Activated T-cell treated with anti-CD3 and anti-CD28 coated beads, Interleukin-2, amount 50 U/mL, for 72 hours (primary cell): ENCODE data around the gene MYD88. TPM values are rescaled to one million over a fixed set of nuclear protein-coding genes. Genes with fewer than 3 reads are reported as not detected.
"Not testable (repeated sequence)": the region's sequence is repeated elsewhere in the genome, so short reads cannot be mapped to it uniquely, and the experiment has no call there.

Experiments
- ATAC-seq, 2 donors: fragments of 150-1000 bp; cut with Tn5 transposase; replicated peaks in 1 of 2; 2 replicates each; pipeline ENCODE4 v1.10.0; 2021; ENCODE audit warnings: moderate library complexity in 2 of 2, mild to moderate bottlenecking in 1 of 2
- DNase-seq, 2 donors: peaks; one replicate each; pipeline ENCODE4 v3.0.0; 2021 to 2022; ENCODE audit warnings: mixed read lengths in 1 of 2
- H3K27ac Mint-ChIP-seq: one replicate; pipeline ENCODE4 v1.8.0; 2022; ENCODE audit warnings: mild to moderate bottlenecking, moderate library complexity, mixed read lengths
- H3K27me3 Mint-ChIP-seq: one replicate; pipeline ENCODE4 v1.8.0; 2022; ENCODE audit warnings: low read depth, mixed read lengths
- H3K36me3 Mint-ChIP-seq, 2 donors: one replicate each; pipeline ENCODE4 v1.8.0; 2022; ENCODE audit warnings: mixed read lengths in 2 of 2, mild to moderate bottlenecking in 1 of 2; ENCODE audit not compliant: insufficient read depth in 2 of 2
- H3K4me1 Mint-ChIP-seq: one replicate; pipeline ENCODE4 v1.8.0; 2022; ENCODE audit warnings: low read depth, mixed read lengths
- H3K4me3 Mint-ChIP-seq, 2 donors: one replicate each; pipeline ENCODE4 v1.8.0; 2022; ENCODE audit warnings: mild to moderate bottlenecking in 2 of 2, mixed read lengths in 2 of 2, moderate library complexity in 2 of 2
- H3K9me3 Mint-ChIP-seq, 2 donors: one replicate each; pipeline ENCODE4 v1.8.0; 2022; ENCODE audit warnings: mixed read lengths in 2 of 2
- total RNA-seq, 2 donors: library from RNA; stranded (reverse); gene quantifications; one replicate each; pipeline ENCODE4 v1.2.3, GENCODE V29; 2022

Gene MYD88
- total RNA-seq, 2 donors from 2014 or later, result 27.3 to 38.2 TPM

GRCh38 chr3:38125305-38126120, 12.9 kb upstream of the MYD88 start:
- Mint-ChIP-seq H3K9me3 (no peaks in the 10 kb centered on the region), H3K4me1 (no peaks in the 10 kb centered on the region), H3K36me3 (peaks cover 3 to 23% of the 10 kb centered on the region in 2 donors), H3K27me3 (no peaks in the 10 kb centered on the region), H3K4me3 (no peak overlapping the region), H3K27ac (peak overlapping the region; percentile 46)
- DNase-seq (no peak), ATAC-seq (no peak)

- H3K36me3 Mint-ChIP-seq, result peaks cover 3 to 24% of the 10 kb centered on the region in 2 donors
- H3K4me1 Mint-ChIP-seq, result no peaks in the 10 kb centered on the region
- H3K27ac Mint-ChIP-seq, result no peak overlapping the region
- no peaks in the 10 kb centered on the region for H3K27me3 Mint-ChIP-seq
- no peak for ATAC-seq
- H3K9me3 Mint-ChIP-seq, result no peaks in the 10 kb centered on the region
- DNase-seq, result no peak
- H3K4me3 Mint-ChIP-seq, result no peak overlapping the region
These were observed 12.2 kb upstream of the MYD88 start for GRCh38 chr3:38126121-38126892.

- Mint-ChIP-seq H3K27me3 (no peaks in the 10 kb centered on the region), H3K27ac (no peak overlapping the region), H3K9me3 (no peaks in the 10 kb centered on the region), H3K4me1 (peaks cover 2% of the 10 kb centered on the region), H3K36me3 (peaks cover under 1 to 24% of the 10 kb centered on the region in 2 donors), H3K4me3 (no peak overlapping the region)
- no peak for DNase-seq
- no peak for ATAC-seq
These were observed 10.7 kb upstream of the MYD88 start for GRCh38 chr3:38127611-38128302.

GRCh38 chr3:38128303-38128655, 10.2 kb upstream of the MYD88 start:
- Mint-ChIP-seq H3K4me1 (peaks cover 7% of the 10 kb centered on the region), H3K27ac (no peak overlapping the region), H3K27me3 (no peaks in the 10 kb centered on the region), H3K9me3 (no peaks in the 10 kb centered on the region), H3K4me3 (no peak overlapping the region), H3K36me3 (peaks cover 0 to 18% of the 10 kb centered on the region in 2 donors)
- DNase-seq, result no peak
- no peak for ATAC-seq

GRCh38 chr3:38129058-38129457, 9.4 kb upstream of the MYD88 start:
- no peaks in the 10 kb centered on the region for H3K9me3 Mint-ChIP-seq
- H3K36me3 Mint-ChIP-seq, result peaks cover 0 to 18% of the 10 kb centered on the region in 2 donors
- H3K4me3 Mint-ChIP-seq, result no peak overlapping the region
- peak overlapping the region; percentile 23 for H3K27ac Mint-ChIP-seq
- H3K4me1 Mint-ChIP-seq, result peaks cover 10% of the 10 kb centered on the region
- no peak for DNase-seq
- no peak for ATAC-seq
- no peaks in the 10 kb centered on the region for H3K27me3 Mint-ChIP-seq

GRCh38 chr3:38130631-38131065, 7.8 kb upstream of the MYD88 start:
- H3K27ac Mint-ChIP-seq, result no peak overlapping the region
- no peak for ATAC-seq
- H3K27me3 Mint-ChIP-seq, result no peaks in the 10 kb centered on the region
- H3K4me3 Mint-ChIP-seq, result no peak overlapping the region
- H3K9me3 Mint-ChIP-seq, result no peaks in the 10 kb centered on the region
- peaks cover 19% of the 10 kb centered on the region for H3K4me1 Mint-ChIP-seq
- peaks cover 0 to 13% of the 10 kb centered on the region in 2 donors for H3K36me3 Mint-ChIP-seq
- no peak for DNase-seq

- H3K9me3 Mint-ChIP-seq, result no peaks in the 10 kb centered on the region
- H3K4me3 Mint-ChIP-seq, result no peak overlapping the region
- peaks cover 27% of the 10 kb centered on the region for H3K4me1 Mint-ChIP-seq
- no peaks in the 10 kb centered on the region for H3K27me3 Mint-ChIP-seq
- DNase-seq, result peak; percentile 22 to 29
- H3K36me3 Mint-ChIP-seq, result peaks cover 0 to 16% of the 10 kb centered on the region in 2 donors
- ATAC-seq, result no peak
- no peak overlapping the region for H3K27ac Mint-ChIP-seq
These were observed 6.7 kb upstream of the MYD88 start for GRCh38 chr3:38131621-38132369.

GRCh38 chr3:38133209-38133556, 5.3 kb upstream of the MYD88 start:
- ATAC-seq (no peak), DNase-seq (no peak)
- Mint-ChIP-seq H3K27ac (no peak overlapping the region), H3K9me3 (no peaks in the 10 kb centered on the region), H3K4me1 (peaks cover 36% of the 10 kb centered on the region), H3K36me3 (peaks cover 3 to 12% of the 10 kb centered on the region in 2 donors), H3K4me3 (no peak overlapping the region), H3K27me3 (no peaks in the 10 kb centered on the region)

GRCh38 chr3:38133557-38134405, 4.7 kb upstream of the MYD88 start:
- ATAC-seq (no peak), DNase-seq (no peak)
- no peaks in the 10 kb centered on the region for H3K9me3 Mint-ChIP-seq
- no peak overlapping the region for H3K27ac Mint-ChIP-seq
- peaks cover 3 to 12% of the 10 kb centered on the region in 2 donors for H3K36me3 Mint-ChIP-seq
- no peak overlapping the region for H3K4me3 Mint-ChIP-seq
- H3K4me1 Mint-ChIP-seq, result peaks cover 40% of the 10 kb centered on the region
- H3K27me3 Mint-ChIP-seq, result no peaks in the 10 kb centered on the region

- not testable (repeated sequence) for H3K27me3 Mint-ChIP-seq, ATAC-seq, H3K27ac Mint-ChIP-seq, DNase-seq, H3K9me3 Mint-ChIP-seq
- Mint-ChIP-seq H3K4me1 (peaks cover 45% of the 10 kb centered on the region), H3K4me3 (peak overlapping the region in 1 of 2 donors; percentile 93), H3K36me3 (peaks cover 3 to 10% of the 10 kb centered on the region in 2 donors)
These were observed 3.8 kb upstream of the MYD88 start for GRCh38 chr3:38134517-38135143.

GRCh38 chr3:38135621-38136277, 2.7 kb upstream of the MYD88 start:
- not testable (repeated sequence) for H3K27me3 Mint-ChIP-seq, H3K9me3 Mint-ChIP-seq, H3K36me3 Mint-ChIP-seq, ATAC-seq
- Mint-ChIP-seq H3K4me1 (peaks cover 56% of the 10 kb centered on the region), H3K27ac (peak overlapping the region; percentile 91), H3K4me3 (peak overlapping the region; percentile 84 to 93)
- DNase-seq, result peak; percentile 17 to 25
